Stimulated activated CD8-positive, alpha-beta memory T cell treated with anti-CD3 and anti-CD28 coated beads, Interleukin-4, amount 100 ng/mL, for 4 hours (primary cell): Measurements from ENCODE around the gene ACSF3.
"Not testable (repeated sequence)": the region's sequence is repeated elsewhere in the genome, so short reads cannot be mapped to it uniquely, and the experiment has no call there.

Experiments
- DNase-seq, 2 donors: peaks; one replicate each; pipeline ENCODE4 v3.0.0-alpha.2; 2020; ENCODE audit warnings: low read depth in 2 of 2, low spot score in 1 of 2

Gene ACSF3

GRCh38 chr16:89072548-89073130 lies 21.0 kb upstream of the ACSF3 start:
- DNase-seq: no peak

- no peak for DNase-seq
Observed at GRCh38 chr16:89073346-89074071, 20.1 kb upstream of the ACSF3 start.

GRCh38 chr16:89074072-89074674 lies 19.5 kb upstream of the ACSF3 start:
- DNase-seq: not testable (repeated sequence)

GRCh38 chr16:89074803-89075688 lies 18.6 kb upstream of the ACSF3 start:
- DNase-seq: no peak

GRCh38 chr16:89076159-89076558 lies 17.5 kb upstream of the ACSF3 start:
- no peak for DNase-seq

GRCh38 chr16:89077076-89077475 lies 16.6 kb upstream of the ACSF3 start:
- DNase-seq: no peak

GRCh38 chr16:89078172-89078571 lies 15.5 kb upstream of the ACSF3 start:
- no peak for DNase-seq

GRCh38 chr16:89079434-89079980 lies 14.1 kb upstream of the ACSF3 start:
- no peak for DNase-seq

GRCh38 chr16:89080196-89080853 lies 13.3 kb upstream of the ACSF3 start:
- DNase-seq: no peak

- DNase-seq: no peak
Observed at GRCh38 chr16:89081556-89081955, 12.1 kb upstream of the ACSF3 start.

- no peak for DNase-seq
Observed at GRCh38 chr16:89084411-89084810, 9.2 kb upstream of the ACSF3 start.

- no peak for DNase-seq
Observed at GRCh38 chr16:89084814-89085612, 8.6 kb upstream of the ACSF3 start.

GRCh38 chr16:89085755-89086154 lies 7.9 kb upstream of the ACSF3 start:
- no peak for DNase-seq

- DNase-seq: no peak
Observed at GRCh38 chr16:89087922-89088497, 5.6 kb upstream of the ACSF3 start.

- no peak for DNase-seq
Observed at GRCh38 chr16:89089120-89089519, 4.5 kb upstream of the ACSF3 start.

- no peak for DNase-seq
Observed at GRCh38 chr16:89090182-89090630, 3.4 kb upstream of the ACSF3 start.

- no peak for DNase-seq
Observed at GRCh38 chr16:89090669-89091426, 2.8 kb upstream of the ACSF3 start.

GRCh38 chr16:89092013-89092412 lies 1.6 kb upstream of the ACSF3 start:
- DNase-seq: no peak

- not testable (repeated sequence) for DNase-seq
Observed at GRCh38 chr16:89093252-89093601, 425 bp upstream of the ACSF3 start.
